K562 (cell line): ENCODE measurements around the gene UBAC2. TPM values are rescaled to one million over a fixed set of nuclear protein-coding genes. Genes with fewer than 3 reads are reported as not detected.
A peak's percentile ranks its signal among the peaks of the same experiment; 100 is the strongest.

Experiments
- ATAC-seq: fragments of 200-7000 bp; cut with Tn5 transposase; 3 replicates; pipeline ENCODE4 v1.9.1; 2020; ENCODE audit warnings: moderate library complexity
- BruUV-seq: library from RNA; stranded (reverse); fragments of 400-500 nt; replicated peaks from 2 replicates; lab custom pipeline; 2021; lab: Mats Ljungman, UMichigan
- CTCF ChIA-PET: fragments of 300-600 bp; formaldehyde crosslinking; extraction: SDS; loops from one replicate; lab custom pipeline; 2021; ENCODE audit warnings: low intra/inter-chr PET ratio; lab: Yijun Ruan, JAX
- POLR2A ChIA-PET: fragments of 300-600, 350-650 bp; sonication (Branson Sonifier 250); formaldehyde crosslinking; extraction: SDS; loops from one replicate; lab custom pipeline; 2021; ENCODE audit warnings: antibody characterized with exemption, inconsistent platforms; lab: Yijun Ruan, JAX
- DNase-seq, 4 experiments: peaks; one replicate each; pipeline versions ENCODE4 v3.0.0 to v3.0.0-alpha.2; 2011 to 2018; ENCODE audit warnings: low spot score in 3 of 4, mixed read lengths in 3 of 4; ENCODE audit errors: extremely low read depth in 1 of 4
- FAIRE-seq: peaks from 2 replicates; lab custom pipeline; 2011; peaks lifted over from hg19 to GRCh38; lab: Jason Lieb, UNC
- H2AFZ ChIP-seq: 2 replicates; pipeline ENCODE4 v1.6.0; 2011; ENCODE audit warnings: low read depth, low read length, control low read depth, inconsistent platforms
- H3K27ac ChIP-seq: fragments of 200-600 bp; 3 replicates; pipeline ENCODE4 v1.8.0; 2011; ENCODE audit warnings: low read depth, mild to moderate bottlenecking, control low read depth, inconsistent platforms, low read length, moderate library complexity, mixed read lengths; ENCODE audit errors: extremely low read depth
- H3K27me3 ChIP-seq, 2 experiments: fragments of 300-600 bp in 1 of 2; 2 replicates in 1 of 2; 3 replicates in 1 of 2; pipeline versions ENCODE4 v1.6.0 to v1.8.0; 2011; ENCODE audit warnings: inconsistent platforms in 2 of 2, low read length in 2 of 2, mild to moderate bottlenecking in 1 of 2, mixed read lengths in 1 of 2, moderate library complexity in 1 of 2; ENCODE audit not compliant: control insufficient read depth in 2 of 2, insufficient read depth in 2 of 2
- H3K36me3 ChIP-seq: fragments of 300-600 bp; 3 replicates; pipeline ENCODE4 v1.8.0; 2011; ENCODE audit warnings: mild to moderate bottlenecking, low read length, inconsistent platforms; ENCODE audit not compliant: control insufficient read depth, insufficient read depth
- H3K4me1 ChIP-seq, 2 experiments: fragments of 200-600 bp in 1 of 2; replicated peaks in 1 of 2; 2 replicates in 1 of 2; 3 replicates in 1 of 2; pipeline versions ENCODE4 v1.5.1 to v1.8.0; 2011; ENCODE audit warnings: inconsistent platforms in 2 of 2, low read length in 2 of 2, mild to moderate bottlenecking in 1 of 2, mixed read lengths in 1 of 2, moderate library complexity in 1 of 2; ENCODE audit not compliant: control insufficient read depth in 2 of 2, insufficient read depth in 2 of 2
- H3K4me2 ChIP-seq: 2 replicates; pipeline ENCODE4 v1.6.1; 2011; ENCODE audit warnings: low read length, control low read depth, inconsistent platforms, mixed read lengths; ENCODE audit not compliant: insufficient read depth
- H3K4me3 ChIP-seq: fragments of 200-600 bp; sonication (generic), shearing (Covaris generic); 2 replicates; pipeline ENCODE4 v1.5.1; 2016; ENCODE audit warnings: control low read depth, inconsistent platforms
- H3K79me2 ChIP-seq: fragments of 200-600 bp; 3 replicates; pipeline ENCODE4 v1.8.0; 2011; ENCODE audit warnings: low read length, inconsistent platforms; ENCODE audit not compliant: control insufficient read depth, insufficient read depth
- H3K9ac ChIP-seq, 2 experiments: 2 replicates each; pipeline versions ENCODE4 v1.6.0 to v1.6.1; 2011; ENCODE audit warnings: low read depth in 2 of 2, low read length in 2 of 2, control low read depth in 1 of 2, inconsistent platforms in 1 of 2, mild to moderate bottlenecking in 1 of 2, mixed read lengths in 1 of 2; ENCODE audit not compliant: insufficient read depth in 1 of 2
- H3K9me1 ChIP-seq: one replicate; pipeline ENCODE4 v1.6.0; 2011; ENCODE audit warnings: inconsistent platforms, mild to moderate bottlenecking, low read length, moderate library complexity; ENCODE audit not compliant: control insufficient read depth, insufficient read depth
- H3K9me3 ChIP-seq: replicated peaks from 2 replicates; pipeline ENCODE4 v1.5.1; 2011; ENCODE audit warnings: low read depth, low read length, inconsistent platforms; ENCODE audit not compliant: control insufficient read depth, insufficient read depth
- H4K20me1 ChIP-seq: replicated peaks from 2 replicates; pipeline ENCODE4 v1.6.1; 2011; ENCODE audit warnings: low read length, inconsistent platforms, mixed read lengths; ENCODE audit not compliant: control insufficient read depth, insufficient read depth
- C11orf30 ChIP-seq: fragments of 450-650 bp; IDR thresholded peaks from 2 replicates; pipeline ENCODE4 v1.6.1; 2016; ENCODE audit warnings: low read depth, mild to moderate bottlenecking
- CCAR2 ChIP-seq: fragments of 200-400 bp; formaldehyde crosslinking; IDR thresholded peaks from 2 replicates; pipeline ENCODE4 v1.6.1; 2017; ENCODE audit warnings: mild to moderate bottlenecking, low read depth, low read length
- CREBBP ChIP-seq: IDR thresholded peaks from one replicate; pipeline ENCODE4 v1.6.1; 2012; ENCODE audit warnings: low read depth, mild to moderate bottlenecking, control low read depth, inconsistent platforms, low read length
- GATA2 ChIP-seq: sonication (generic); formaldehyde crosslinking; IDR thresholded peaks from 2 replicates; pipeline ENCODE4 v1.4.0; 2020; ENCODE audit warnings: mild to moderate bottlenecking, missing genetic modification reagents
- HDAC1 ChIP-seq, 2 experiments: fragments of 450-650 bp; IDR thresholded peaks; 2 replicates each; pipeline ENCODE4 v1.6.1; 2016 to 2017; ENCODE audit warnings: inconsistent platforms in 1 of 2, mild to moderate bottlenecking in 1 of 2, moderate library complexity in 1 of 2
- MTA1 ChIP-seq: fragments of 450-650 bp; IDR thresholded peaks from 2 replicates; pipeline ENCODE4 v1.6.1; 2017; ENCODE audit warnings: borderline replicate concordance
- ZBTB2 ChIP-seq: fragments of 450-650 bp; IDR thresholded peaks from 2 replicates; pipeline ENCODE4 v1.6.1; 2016; ENCODE audit warnings: antibody characterized with exemption
- WGBS: fragments of 100-300 bp; shearing (Covaris generic); methylation state at CpG from one replicate; pipeline ENCODE4 v1.1.6; 2016; ENCODE audit warnings: low coverage, mixed read lengths; ENCODE audit not compliant: insufficient coverage; ENCODE audit errors: missing lambda C conversion rate; 5-methylcytosine and 5-hydroxymethylcytosine counted together
- in situ Hi-C: fragments of 300-500 bp; cut with MboI; formaldehyde crosslinking; loops from 4 replicates; pipeline ENCODE4 v1.15.0; 2018; ENCODE audit warnings: inconsistent platforms, mixed read lengths
- intact Hi-C: fragments of 100-400 bp; cut with micrococcal nuclease; formaldehyde crosslinking; loops from 2 replicates; pipeline ENCODE4 v1.14.2; 2022
- polyA plus RNA-seq, 8 experiments: library from polyadenylated mRNA; depleted of rRNA in 4 of 8; stranded (reverse) in 5 of 8; unstranded in 3 of 8; fragments of >200 nt; fragmentation: Nextera tagmentation in 2 of 8; fragmentation: Illumina TruSeq in 1 of 8; extraction: Ambion mirVana in 2 of 8; extraction: Trizol in 1 of 8; gene quantifications; 2 replicates each; pipeline versions ENCODE4 v1.2.1 to v1.2.3, GENCODE V29; 2011 to 2014; ENCODE audit warnings: inconsistent platforms in 1 of 8, missing spikeins in 1 of 8
- total RNA-seq, 7 experiments: library from RNA; depleted of rRNA in 6 of 7; stranded (reverse); fragments of >200 nt in 6 of 7; fragmentation: Illumina TruSeq in 2 of 7; extraction: Trizol in 2 of 7; gene quantifications; 2 replicates each; pipeline versions ENCODE4 v1.2.1 to v1.2.3, GENCODE V29; 2011 to 2021; ENCODE audit warnings: low replicate concordance in 1 of 7

The UBAC2 gene
- total and polyA plus RNA-seq, 9 of the 15 experiments (the other 6 are each of a cell fraction or from before 2014, with no cell fraction given) = 6.0 to 84.1 (median 32.3) TPM

DNA sequence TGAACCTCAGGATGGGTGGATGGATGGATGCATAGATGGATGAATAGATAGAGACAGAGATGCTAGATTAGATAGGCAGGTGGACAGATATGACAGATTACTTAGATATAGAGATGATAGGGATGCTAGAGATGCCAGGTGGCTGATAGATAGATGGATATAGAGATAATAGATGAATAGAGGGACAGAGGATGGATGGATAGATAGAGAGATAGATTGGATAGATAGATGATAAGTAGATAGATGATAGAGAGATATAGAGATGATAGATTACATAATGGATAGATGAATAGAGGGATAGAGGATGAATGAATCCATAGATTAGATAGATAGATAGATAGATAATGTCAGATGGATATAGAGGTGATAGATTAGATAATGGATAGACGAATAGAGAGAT, 212.2 kb downstream of the UBAC2 start:
- WGBS = 0% methylated on average over 1 of the region's 1 CpG
- DNase-seq (no peak), FAIRE-seq (no peak), ATAC-seq (no peak)
- Histone ChIP-seq H3K4me3 (no peak overlapping the region), H3K36me3 (no peaks in the 10 kb centered on the region), H3K4me1 (peaks cover 3 to 20% of the 10 kb centered on the region in 2 experiments; a peak in 3 of 5 replicates), H3K27me3 (no peaks in the 10 kb centered on the region), H3K4me2 (no peak overlapping the region), H2AFZ (no peak overlapping the region), H3K9me1 (no peaks in the 10 kb centered on the region), H3K9me3 (no peaks in the 10 kb centered on the region), H4K20me1 (no peaks in the 10 kb centered on the region), H3K27ac (no peak overlapping the region), H3K79me2 (no peaks in the 10 kb centered on the region), H3K9ac (no peak overlapping the region)
- ChIA-PET POLR2A (no interaction called here), CTCF (no interaction called here)
- intact Hi-C loops (no loop called here), in situ Hi-C loops (no loop called here)
- TF ChIP-seq CREBBP = peak; percentile 76
- TF ChIP-seq HDAC1 (IDR thresholded peaks at IDR 0.05) = 0 out of 4 replicates have a peak, but pooled peaks of 1 of the 2 experiments have one; percentile 16
- TF ChIP-seq GATA2 = 0 out of 2 replicates have a peak, but pooled peaks have one; percentile 30
- no peak for TF ChIP-seq CCAR2
- TF ChIP-seq MTA1 = 0 out of 2 replicates have a peak, but pooled peaks have one; percentile 15
- TF ChIP-seq ZBTB2 = peak; percentile 46; the same call in 1 of the 2 replicates
- TF ChIP-seq C11orf30 = no peak
- no TSS peak for BruUV-seq
